ENCODE data around the gene SPARCL1.
"Not testable (repeated sequence)": the region's sequence is repeated elsewhere in the genome, so short reads cannot be mapped to it uniquely, and the experiment has no call there.

Gene SPARCL1, protein sequence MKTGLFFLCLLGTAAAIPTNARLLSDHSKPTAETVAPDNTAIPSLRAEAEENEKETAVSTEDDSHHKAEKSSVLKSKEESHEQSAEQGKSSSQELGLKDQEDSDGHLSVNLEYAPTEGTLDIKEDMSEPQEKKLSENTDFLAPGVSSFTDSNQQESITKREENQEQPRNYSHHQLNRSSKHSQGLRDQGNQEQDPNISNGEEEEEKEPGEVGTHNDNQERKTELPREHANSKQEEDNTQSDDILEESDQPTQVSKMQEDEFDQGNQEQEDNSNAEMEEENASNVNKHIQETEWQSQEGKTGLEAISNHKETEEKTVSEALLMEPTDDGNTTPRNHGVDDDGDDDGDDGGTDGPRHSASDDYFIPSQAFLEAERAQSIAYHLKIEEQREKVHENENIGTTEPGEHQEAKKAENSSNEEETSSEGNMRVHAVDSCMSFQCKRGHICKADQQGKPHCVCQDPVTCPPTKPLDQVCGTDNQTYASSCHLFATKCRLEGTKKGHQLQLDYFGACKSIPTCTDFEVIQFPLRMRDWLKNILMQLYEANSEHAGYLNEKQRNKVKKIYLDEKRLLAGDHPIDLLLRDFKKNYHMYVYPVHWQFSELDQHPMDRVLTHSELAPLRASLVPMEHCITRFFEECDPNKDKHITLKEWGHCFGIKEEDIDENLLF

DNA sequence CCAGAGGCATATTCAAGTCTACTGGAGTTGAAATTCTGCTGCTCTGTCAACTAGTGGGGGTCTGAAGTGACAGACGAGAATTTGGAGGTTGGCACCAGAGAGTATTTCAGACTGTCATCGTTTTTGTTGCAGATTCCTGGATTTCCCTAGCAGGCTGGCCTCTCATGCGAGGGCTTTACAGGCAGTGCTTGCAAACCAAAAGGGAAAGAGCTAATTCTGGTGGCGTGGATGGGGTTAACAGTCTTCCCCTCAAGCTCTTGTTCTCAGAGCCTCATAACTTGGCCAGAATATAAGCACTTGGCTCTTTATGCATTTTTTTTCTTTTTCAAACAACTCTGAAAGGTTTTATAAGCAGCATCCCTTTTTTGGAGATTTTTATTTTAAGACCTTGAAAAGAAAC is at the start of gene SPARCL1:
Gene SPARCL1, minus strand, starts transcription at position 190 of the 400 bp plus-strand sequence. CDS start 29,802 bp downstream, outside the sequence.
- no peak for DNase-seq

DNA sequence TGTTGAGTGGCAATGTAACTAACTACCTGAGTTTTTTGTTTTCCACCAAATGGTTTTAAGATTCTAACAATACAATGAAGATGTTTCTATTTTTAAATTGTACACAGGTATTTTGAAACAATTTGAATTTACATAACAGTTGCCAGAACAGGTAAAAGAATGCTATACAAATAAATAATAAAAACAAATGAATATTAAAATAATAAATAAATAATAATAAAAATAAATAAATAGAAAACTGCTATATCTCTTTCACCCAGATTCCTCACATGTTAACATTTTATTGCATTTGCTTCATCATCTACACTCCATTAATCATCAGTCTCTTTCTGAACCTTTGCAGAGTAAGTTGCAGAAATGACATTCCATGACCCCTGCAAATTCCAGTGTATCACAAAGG is 46.8 kb upstream of the SPARCL1 start:
- DNase-seq, result no peak

DNA sequence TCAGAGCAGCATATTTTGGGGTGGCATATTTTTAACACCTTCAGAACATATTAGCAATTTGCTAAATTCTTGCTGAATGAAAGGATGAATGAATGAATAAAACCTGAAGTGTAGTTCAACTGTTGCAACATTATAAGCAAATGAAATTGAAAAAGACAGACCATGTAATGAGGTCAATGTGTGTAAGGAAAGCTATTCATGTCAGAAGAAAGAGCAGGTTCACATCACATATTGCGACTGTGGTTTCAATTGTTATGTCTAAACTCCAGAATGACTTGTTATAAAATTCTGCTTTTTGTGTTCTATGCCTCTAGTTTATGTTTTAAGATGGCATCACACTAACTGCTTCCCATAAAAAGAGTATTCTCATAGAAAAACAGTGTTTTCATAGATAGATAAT is 46.2 kb upstream of the SPARCL1 start:
- DNase-seq, result no peak

DNA sequence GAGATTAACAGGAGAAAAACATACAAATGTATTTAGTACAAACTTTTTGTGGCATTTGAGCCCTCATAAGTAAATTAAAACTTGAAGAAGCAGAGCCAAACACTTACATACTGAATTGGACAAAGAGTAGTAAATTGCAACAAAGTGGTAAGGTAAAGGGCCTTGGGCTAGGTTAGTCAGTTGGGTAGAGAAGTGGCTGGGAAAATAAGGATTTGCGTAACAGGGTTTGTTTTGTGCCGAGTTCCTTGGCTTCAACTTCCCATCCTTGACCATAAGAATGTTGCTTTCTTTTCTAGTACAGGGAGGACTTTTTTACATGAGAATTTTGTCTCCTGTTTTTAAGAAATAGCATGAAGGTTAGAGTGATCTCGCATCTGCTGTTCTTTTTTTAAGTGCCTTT is 45.8 kb upstream of the SPARCL1 start:
- no peak for DNase-seq

DNA sequence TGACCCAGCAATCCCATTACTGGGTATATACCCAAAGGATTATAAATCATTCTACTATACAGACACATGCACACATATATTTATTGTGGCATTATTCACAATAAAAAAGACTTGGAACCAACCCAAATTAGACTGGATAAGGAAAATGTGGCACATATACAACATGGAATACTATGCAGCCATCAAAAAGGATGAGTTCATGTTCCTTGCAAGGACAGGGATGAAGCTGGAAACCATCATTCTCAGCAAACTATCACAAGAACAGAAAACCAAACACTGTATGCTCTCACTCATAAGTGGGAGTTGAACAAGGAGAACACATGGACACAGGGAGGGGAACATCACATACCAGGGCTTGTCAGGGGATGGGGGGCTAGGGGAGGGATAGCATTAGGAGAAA is 45.2 kb upstream of the SPARCL1 start:
- not testable (repeated sequence) for DNase-seq

DNA sequence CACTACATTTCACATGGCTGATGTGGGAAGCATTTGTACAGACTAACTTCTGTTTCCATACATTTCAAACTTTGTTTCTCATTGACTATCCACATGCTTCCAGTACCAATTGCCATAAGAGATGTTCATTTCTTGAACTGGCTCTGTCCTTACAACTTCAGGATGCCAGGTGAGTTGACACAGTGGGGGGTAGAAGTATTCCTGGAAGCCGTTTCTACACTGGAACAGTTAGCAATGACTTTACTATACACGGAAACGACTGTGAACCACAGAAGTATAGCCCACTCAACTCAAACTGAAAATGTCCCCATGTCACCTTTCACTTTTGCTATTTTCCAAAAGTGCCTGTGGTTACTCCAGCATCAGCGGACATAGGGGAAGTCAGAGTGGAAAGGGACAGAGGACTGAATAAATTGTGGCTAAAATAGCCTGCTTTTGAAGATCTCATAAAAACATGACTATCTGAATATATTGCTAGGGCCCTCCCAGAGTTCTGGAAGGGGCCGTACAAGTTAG is 41.2 kb upstream of the SPARCL1 start:
- DNase-seq, result no peak

DNA sequence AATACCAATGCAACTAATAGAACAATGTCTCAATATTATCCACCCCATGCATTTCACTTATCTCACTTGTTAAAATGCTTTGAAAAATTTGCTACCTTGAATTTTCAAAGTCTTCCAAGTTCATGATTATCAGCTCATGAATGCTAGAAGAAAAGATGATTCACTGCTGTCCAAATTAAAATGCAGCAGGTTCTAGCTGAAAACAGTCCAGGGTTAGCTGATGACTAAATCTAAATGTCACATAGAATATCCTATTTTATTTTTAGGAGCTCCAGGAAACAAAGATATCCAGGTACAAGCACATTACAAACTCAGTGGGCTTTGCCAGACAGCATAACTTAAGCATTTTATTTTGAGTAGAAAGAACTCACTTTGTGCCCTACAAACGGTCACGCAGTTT is 38.0 kb upstream of the SPARCL1 start:
- DNase-seq, result no peak

DNA sequence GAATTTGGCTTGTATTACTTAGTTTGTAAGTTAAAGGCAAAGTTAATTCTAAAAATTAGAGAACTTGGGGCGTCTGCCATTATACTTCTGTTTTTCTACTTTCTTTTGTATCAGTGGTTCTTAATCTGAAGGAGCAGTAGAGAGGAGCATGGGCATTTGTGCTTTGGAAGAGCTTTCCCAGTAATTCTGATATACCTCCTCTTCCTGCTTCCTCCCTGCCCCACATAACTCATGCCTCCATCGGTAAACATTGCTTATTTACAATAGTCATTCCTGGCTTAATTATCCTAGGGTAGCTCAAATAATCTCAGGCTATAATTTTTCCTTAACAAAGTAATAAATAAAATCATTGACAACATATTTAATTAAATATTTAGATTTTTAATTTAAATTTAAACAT is 37.1 kb upstream of the SPARCL1 start:
- no peak for DNase-seq

DNA sequence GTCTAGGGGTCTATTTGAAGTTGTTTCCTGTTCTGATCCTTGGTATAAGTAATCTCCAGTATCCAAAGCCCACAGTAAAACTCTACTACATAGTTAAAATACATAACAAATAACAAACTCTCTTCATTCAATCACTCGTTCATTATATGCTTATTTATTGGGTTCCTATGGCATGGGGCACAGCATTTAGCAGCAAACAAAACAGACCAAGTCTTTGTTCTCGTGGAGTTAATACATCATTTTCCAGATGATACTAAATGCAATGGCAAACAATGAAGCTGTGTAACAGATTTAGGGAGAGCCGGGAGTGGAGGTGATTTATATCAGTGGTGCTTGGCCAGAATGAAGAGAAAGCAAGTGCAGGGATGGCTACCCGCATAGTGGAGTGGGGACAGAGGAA is 36.6 kb upstream of the SPARCL1 start:
- no peak for DNase-seq

DNA sequence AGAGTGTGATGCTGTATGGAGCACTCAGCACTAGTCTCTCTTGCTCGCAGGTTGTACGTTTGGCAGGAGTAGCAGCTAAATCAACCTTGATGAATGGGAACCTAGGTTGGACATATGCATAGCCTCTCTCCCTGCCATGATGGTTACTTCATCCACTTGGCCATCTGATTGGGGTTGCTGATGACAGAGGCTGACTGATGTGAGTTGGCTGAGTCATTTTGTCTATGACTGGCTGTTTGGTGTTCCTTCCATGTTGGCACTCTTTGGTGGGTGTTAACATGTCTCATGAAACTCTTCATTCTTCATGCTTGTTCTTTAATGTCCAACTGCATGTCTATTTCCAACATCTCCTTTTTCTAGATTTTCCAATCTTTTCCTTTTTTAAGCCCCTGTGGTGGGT is 31.6 kb upstream of the SPARCL1 start:
- no peak for DNase-seq

DNA sequence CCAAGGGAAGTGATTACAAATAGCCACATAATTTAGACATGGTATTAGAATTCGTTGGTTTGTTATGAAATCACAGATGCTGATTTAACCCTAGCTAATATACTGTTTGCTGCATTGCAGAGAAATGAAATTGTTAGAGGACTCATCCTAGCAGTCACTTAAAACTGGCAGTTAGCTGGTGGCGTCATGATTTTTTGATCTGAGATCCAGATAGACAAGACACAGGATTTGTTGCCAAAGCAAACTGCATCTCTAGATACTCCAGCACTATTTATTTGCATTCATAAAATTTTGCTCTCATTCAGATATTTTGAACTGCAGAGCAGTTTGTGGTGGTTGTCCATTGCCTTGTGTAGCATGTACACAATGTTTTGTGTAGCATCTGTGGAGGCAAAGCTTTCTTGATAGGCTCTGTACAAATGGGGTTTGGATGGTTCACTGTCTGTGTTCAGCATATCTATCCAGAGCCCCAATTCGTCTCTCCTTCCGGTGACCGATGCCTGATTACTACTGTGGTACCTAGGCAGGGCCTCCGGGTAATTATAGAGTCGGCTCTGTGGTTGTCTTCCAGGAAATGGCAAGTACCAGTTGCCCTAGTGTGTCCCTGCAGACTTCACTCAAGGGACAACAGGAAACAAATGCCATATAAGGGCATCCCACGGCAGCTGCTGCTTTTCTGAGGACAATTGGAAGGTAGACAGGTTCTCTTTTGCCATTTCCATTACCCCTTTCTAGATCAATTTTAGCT is 30.1 kb upstream of the SPARCL1 start:
- DNase-seq, result no peak

DNA sequence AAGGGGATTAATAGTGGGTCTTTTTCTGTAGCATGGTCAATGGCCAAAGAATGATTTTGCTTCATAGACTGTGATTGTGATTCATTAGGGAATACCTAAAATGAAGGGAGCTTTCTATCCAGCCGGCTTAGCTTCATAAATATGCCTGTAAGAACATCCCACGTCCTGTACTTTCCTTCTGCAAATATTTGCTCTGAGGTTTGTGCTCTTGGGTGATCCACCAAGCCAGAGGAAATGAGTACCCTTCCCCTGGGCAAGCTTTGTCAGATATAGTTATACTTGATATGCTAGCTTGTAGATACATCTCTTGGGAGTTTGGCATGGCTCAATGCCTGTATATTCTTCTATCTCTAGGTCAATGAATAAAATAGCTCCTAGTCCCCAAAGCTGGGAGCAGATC is 28.2 kb upstream of the SPARCL1 start:
- no peak for DNase-seq

DNA sequence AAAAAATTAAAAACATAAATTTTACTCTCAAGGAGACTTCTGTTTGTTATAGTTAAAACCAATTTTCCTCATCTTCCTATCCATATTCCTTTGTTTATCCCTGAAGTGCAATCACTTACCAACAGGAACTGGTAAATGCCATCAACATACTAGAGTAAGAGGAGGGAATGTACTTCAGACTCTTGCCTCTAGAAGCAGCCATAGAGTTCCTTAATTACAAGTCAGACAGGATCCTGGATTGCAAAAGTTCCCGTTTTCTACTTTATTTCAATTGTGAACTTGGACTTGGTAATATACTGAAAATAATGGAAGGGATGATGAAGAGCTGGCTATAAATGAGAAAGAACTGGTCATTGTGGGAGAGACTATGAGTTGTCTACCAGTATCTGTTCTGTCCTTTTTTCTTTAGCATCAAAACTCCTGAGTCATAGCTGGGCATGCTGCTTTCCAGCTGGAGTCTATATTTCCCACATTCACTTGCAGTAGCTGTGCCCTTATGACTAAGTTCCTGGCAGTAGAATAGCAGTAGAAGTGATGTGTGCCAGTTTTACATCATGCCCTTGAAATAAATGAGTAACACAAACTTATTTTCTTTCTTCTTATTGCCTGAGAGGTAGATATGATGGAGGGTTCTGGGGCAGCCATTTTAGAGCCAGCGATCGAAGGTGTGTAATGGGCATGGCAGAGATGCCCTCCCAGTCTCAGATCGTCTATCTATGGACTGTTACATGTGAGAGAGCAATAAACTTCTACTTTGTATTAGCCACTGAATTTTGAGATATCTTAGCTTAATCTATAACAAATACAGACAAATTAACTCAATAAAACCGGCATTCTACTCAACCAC is 26.8 kb upstream of the SPARCL1 start:
- peak; percentile 34 for DNase-seq

DNA sequence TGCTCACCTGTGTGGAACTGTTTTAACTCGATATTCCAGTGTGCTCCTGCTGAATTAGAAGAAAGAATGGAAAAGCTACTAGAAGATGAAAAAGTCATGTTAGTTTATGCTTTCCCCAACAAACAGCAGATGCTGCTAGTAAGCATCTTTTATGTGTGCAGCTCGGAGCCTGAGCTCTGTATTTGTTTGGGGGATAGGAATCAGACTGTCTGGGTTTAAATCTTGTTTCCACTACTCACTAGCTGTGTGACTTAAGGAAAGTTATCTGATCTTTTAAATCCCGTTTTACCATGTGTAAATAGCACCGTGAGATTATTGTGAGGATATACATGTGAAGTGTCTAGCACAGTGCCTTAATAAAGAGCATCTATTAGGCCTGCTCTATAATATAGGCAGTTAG is 24.0 kb upstream of the SPARCL1 start:
- DNase-seq, result no peak

DNA sequence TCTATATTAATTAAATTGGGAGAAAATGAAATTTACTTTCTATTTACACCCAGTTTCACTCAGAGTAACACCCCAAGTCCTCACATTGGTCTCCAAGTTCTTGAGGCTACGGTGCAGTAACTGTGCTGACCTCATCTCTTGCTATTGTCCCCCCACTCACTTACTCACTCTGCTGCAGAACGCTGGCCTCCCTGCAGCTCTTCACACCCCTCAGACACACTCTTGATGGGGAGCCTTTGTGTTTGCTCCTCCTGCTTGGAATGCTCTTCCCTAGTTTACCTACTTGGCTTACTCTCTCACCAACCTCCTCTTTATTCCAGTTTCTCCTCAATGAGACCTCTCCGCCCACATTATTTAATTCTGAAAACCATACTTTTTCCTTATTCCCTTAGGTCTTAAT is 22.2 kb upstream of the SPARCL1 start:
- no peak for DNase-seq

DNA sequence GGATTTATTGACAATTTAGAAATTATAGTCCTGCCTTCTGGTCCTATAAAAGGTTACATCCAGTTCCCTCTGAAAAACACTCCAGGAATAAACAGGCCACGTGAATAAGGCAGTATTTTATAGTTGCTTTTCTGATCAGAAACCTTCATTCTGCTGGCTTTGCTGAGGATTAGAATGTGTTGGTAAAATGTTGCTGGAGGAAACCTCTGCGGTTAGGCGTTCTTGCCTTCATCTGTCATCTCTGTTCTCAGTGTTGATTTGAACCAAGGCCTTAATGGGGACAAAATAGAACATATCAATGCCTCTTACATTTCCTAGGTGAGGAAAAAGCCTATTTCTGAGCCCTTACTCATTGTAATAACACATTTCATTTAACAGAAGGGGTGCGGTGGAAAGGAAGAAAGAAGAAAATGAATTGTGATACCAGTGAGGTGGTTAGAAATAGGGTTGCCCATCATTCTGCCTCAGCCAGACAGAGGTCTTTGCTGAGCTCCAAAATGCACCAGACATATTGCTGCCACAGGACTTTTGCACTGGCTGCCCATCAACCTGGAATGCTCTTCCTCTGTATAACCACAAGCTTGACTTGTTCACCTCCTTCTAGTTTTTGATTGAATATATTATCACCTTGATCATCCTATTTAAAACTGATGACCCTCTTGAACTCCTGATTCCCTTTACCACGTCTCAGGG is 18.0 kb upstream of the SPARCL1 start:
- DNase-seq, result no peak

DNA sequence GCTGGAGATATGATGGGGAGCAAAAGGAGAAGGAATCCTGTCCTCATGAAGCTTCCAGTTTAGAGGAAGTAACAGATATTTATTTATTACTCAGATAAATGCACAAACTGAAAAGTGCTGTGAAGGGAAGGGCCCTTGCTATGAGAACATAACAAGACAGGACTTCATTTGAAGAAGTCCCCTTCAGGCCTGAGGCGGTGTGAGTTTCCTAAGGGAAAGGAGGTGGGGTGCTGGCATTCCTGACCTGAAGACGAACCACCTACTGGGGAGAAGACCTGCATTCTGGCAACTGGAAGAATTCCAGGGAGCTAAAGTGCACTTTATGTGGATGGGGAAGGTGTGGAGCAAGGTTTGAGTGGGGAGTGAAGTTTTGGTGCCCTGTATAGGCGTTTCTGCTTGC is 15.9 kb upstream of the SPARCL1 start:
- no peak for DNase-seq

DNA sequence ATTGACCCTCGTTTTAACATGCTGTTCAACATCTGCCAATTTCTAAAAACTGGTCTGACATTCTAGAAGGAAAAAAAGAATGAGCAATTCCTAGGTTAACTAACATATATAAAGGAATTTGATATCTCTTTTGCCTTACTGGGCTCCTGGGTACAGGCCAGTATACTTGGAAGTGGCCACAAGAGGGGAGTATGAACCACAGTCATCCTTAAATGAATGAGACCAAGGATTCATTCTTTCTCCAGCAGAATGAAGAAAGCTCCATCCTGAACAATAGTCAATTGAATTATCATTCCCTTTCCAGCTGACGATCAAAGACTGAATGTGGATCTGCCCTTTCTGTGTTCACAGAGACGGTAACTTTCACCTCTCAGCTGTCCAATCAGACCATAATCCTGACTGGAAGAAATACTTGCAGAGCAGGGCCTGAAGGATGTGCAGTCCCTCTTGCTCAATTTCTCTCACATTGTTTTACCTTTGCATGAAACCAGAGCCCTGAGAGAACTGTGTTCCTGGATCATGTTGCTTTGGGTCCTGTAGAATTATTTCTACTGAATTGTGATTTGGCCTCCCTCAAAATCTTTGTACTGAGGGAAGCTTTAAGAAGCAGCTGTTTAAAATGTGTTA is 14.8 kb upstream of the SPARCL1 start:
- no peak for DNase-seq

DNA sequence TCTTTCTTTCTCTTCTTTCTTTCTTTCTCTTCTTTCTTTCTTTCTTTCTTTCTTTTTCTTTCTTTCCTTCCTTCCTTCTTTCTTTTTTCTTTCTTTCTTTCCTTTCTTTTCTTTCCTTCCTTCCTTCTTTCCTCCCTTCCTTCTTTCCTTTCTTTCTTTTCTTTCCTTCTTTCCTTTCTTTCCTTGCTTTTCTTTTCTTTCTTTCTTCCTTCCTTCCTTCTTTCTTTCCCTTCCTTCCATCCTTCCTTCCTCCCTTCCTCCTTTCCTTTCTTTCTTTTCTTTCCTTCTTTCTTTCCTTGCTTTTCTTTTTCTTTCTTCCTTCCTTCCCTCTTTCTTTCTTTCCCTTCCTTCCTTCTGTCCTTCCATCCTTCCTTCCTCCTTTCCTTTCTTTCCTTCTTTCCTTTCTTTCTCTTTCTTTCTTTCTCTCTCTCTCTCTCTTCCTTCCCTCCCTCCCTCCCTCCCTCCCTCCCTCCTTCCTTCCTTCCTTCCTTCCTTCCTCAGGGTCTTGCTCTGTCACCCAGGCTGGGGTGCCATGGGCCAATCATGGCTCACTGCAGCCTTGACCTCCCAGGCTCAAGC is 13.6 kb upstream of the SPARCL1 start:
- no peak for DNase-seq

DNA sequence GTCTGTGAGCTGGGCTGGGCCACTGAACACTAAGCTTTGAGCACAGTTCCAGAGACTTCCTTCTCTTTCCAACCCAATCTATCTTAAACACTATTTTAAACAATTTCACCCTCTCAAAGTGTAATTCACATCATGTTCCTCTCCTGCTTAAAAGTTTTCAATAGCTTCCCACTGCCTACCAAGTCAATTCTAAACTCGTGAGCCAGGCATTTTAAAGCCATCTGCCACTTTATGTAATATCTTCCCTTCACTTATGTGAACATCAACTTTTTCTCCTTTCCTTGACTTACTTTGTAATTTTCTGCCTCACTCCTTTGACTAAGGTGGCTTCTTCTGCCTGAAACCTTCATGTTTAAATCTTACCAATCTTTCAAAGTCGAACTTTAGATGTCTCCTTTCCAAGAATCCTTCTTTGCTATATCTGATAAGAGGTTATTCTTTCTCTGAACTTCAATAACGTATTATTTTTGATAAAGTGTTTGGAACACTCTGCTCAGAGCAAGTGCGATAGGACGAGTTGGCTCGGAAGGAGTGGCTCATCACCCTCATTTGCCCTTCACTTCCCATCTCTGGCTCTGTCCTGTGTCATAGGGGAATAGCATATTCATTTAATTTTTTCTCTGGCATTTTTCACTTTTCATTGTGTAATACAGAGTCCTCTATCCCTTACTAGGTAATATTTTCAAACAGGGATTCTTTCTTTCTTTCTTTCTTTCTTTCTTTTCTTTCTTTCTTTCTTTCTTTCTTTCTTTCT is 13.0 kb upstream of the SPARCL1 start:
- no peak for DNase-seq
